ENCODE results near the gene KRT79.
A peak's percentile ranks its signal among the peaks of the same experiment; 100 is the strongest.
"Not testable (repeated sequence)": the region's sequence is repeated elsewhere in the genome, so short reads cannot be mapped to it uniquely, and the experiment has no call there.

Gene KRT79

DNA sequence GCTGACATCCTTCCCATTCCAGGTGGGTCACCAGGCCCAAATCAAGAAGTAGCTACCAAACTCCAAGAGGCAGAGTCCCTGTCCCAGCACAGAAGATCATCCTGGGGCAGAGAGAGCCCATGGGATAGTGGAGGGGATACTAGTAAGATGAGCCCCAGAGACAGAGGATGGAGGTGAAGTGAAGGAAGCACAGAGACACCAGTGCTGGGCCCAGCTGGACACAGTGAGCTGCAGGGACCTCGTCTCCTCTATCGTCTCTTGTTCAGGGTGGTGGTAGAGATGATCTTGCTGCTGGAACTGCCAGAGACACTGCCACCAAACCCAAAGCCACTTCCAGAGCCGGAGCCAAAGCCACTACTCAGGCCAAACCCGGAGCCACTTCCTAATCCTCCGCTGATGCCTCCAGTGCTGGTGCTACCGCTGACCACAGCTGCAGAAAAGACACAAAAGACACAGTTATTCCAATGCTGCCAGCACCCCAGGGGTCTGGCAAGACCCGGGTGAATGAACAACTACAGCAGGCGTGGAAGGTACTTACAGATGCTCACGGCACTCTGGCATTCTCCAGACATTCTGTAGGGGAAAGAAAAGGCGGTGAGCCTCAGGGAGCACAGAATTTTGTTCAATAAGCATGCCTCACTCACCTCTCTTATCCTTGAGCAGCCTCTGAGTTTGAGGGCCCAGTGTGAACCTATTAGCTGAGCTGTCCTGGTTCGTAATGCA is 27.1 kb downstream of the KRT79 start:
- no peak for DNase-seq (ENCODE audit: low read depth)

DNA sequence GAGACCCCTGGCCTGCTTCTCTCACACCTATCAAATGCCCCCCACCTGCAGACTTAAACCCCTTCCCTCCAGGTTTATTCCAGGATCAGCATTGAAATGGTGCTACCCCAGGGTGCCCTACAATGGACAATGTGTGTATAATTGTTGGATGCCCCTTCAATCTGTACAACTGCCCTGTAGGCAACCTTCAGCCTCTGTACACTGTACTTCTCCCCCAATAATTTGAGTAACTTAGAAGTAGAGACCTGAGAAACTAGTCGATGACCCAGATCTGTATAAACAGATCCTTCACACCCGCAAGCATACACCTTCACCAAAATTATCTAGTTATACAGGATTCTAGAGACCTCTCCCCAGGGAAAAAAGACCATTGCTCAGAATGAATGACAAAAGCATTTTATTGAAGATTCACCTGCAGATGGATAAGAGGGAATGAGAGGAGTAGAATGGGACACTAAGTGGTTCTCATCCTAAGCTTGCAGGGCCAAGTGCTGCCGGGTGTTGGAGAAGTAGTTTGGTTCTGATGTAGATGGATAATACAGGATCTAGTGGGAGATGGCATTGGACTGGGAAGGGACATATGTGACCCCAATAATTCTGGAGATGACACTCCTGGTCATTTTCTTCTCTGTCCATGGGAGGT is 27.8 kb downstream of the KRT79 start:
- DNase-seq (ENCODE audit: low read depth) = no peak

DNA sequence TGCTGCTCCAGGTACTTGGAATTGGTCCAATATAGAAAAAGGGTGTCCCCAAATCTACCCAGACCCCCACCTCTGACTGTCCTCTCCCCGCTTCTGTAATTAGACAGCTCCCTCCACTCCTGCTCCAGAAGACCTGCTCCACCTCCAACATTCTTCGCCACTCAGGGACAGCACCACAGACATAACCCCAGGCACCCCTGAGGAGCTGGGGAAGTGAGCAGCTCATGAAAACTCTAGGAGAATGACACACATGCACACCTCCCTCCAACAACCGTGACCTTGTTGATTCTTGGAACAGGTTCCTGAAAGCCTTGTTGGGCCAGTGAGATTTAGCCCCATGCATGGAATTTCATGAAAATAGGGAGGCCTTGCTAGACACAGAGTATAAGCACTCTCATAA is 28.4 kb downstream of the KRT79 start:
- no peak for DNase-seq (ENCODE audit: low read depth)

DNA sequence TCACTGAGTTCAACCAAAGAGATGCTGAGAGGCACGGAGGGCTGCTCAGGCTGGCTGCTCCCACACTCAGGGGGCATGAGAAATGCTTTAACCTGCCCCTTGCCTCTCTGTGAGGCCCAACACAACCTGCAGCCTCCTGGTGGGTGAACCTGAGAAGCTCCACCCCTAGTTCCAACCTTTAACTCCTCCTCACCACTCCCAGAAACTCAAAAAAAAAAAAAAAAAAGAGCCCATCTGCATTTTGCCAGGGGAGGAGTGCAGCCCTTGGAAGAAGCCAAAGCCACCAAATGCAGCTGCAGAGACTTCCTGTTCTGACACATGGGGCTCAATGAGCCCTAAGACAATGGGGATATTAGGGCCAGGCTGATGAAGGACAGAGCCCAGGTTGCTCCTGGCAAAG is 29.1 kb downstream of the KRT79 start:
- no peak for DNase-seq (ENCODE audit: low read depth)

DNA sequence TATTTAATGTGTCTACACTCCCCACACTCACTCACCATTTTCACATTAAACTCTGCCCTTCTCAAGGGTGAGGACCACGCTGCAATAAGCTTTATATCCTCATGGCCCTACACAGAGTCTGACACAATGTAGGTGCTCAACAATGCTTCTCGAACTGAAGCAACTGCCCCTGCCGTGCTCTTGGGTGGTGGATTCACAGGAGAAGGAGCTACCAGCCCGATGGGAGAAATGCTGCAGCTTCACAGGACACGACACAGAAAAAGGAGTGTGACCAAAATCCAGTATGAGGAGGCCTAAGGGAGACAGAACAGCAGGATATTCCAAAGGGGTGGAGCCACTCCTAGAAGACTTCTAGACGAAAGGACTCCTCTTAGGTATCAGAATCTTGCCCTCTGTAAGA is 31.7 kb downstream of the KRT79 start:
- DNase-seq (ENCODE audit: low read depth) = no peak

DNA sequence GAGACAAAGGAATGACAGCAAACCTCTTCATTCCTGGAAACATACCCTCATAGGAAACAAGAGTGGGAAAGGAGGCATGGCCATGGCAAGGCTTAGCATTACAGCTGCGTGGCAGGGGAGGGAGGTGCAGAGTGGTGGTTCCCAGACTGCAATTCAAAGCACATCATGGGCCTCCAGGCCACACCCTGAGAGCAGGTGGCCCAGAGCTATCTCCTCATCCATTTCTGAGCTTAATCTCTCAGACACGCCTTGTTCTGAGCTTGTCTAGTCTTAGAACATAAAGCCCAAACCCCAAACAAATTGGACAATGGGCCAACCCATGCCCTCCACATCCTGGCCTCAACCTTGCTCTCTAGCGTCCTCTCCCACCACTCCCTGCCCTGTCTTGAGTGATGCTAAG is 32.3 kb downstream of the KRT79 start:
- DNase-seq (ENCODE audit: low read depth) = no peak

DNA sequence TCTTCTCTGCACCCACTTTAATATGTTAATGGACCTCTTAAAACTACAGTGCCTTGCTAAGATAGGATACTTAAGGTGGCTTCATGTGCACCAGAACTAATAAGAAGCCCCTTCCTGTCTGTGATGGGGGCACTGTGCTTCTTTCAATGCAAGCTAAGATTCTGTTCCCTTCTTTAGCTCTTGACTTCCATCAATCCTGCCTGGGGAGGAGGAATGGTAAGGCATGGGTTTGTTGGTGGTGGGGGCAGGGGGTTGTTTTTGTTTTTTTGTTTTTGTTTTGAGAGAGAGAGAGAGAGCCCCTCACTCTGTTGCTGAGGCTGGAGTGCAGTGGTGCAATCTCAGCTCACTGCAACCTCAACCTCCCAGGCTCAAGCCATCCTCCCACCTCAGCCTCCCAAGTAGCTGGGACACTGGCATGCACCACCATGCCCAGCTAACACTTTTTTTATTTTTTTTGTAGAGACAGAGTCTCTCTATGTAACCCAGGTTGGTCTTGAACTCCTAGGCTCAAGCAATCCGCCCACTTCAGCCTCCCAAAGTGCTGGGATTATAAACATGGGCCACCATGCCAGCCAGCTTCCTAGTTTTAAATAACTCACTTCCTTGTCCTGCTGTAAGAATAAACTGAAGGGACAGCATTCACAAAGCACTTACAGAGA is 33.7 kb downstream of the KRT79 start:
- DNase-seq (ENCODE audit: low read depth) = no peak

DNA sequence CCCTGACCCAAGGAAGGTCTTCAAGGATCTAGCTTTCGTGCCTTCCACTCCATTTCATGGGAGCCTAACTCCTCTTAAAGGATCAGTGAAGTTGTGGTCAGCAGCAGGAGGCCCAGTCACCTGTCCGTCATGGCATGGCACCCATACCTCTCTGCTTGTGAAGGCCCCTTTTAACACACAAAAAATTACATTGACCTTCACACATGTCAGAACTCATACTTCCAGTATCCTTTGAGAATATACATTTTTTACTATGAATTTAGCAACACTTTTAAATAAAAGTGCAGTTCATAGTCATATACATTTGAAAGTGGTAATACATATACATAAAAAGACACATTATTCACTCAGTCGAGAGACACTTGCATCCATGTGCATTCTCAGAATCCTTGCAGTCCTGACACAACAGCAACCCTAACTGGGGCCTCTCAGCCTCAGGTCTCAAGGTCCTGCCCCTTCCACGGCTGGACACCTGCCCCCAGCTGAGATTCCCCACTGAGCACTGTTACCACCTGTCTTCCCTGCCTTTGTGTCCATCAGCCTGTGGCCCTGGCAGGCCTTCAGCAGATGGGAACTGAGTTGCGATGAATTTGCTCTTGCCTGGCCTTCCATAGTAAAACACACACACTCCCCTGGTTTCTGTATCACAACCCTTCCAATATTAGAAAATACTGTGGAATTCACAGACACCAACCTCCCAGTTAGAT is 34.5 kb downstream of the KRT79 start:
- no peak for DNase-seq (ENCODE audit: low read depth)

DNA sequence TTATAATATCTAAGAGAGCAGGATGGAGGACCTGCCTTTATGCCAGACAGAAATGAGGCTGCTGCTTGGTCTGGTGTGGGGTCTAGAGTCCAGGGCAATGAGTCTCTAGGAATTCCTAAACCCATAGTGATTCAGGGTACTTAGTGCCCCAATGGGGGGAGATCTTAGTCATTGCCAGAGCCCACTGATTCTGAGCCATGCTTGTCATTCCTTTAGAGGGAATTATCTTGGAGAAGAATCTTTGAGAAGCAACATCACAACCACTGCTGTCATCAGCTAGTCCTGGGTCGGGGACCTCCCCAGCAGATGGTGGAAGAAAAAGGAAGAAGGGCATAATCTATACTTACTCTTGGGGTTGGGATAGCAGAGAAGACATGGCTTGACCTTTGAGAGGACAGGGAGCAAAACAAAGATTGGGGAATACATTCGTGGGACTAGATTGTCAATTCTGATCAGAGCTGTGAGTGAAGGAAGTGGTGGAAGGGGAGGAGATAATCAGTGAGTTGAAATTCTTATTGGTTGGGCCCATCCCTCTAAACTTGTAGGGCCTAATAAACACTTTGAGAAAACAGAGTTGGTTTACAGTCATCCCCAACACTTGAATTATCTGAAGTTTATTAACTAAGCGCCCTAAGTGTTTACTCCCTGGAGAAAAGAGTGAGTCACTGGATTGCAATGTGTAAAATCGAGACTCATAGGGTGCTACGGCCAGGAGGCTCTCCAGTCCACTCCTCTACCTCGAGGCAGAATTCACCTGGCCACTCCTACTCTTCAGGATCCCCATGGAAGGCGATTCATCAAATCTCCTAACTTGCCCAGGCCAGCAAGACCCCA is 35.2 kb downstream of the KRT79 start:
- no peak for DNase-seq (ENCODE audit: low read depth)

DNA sequence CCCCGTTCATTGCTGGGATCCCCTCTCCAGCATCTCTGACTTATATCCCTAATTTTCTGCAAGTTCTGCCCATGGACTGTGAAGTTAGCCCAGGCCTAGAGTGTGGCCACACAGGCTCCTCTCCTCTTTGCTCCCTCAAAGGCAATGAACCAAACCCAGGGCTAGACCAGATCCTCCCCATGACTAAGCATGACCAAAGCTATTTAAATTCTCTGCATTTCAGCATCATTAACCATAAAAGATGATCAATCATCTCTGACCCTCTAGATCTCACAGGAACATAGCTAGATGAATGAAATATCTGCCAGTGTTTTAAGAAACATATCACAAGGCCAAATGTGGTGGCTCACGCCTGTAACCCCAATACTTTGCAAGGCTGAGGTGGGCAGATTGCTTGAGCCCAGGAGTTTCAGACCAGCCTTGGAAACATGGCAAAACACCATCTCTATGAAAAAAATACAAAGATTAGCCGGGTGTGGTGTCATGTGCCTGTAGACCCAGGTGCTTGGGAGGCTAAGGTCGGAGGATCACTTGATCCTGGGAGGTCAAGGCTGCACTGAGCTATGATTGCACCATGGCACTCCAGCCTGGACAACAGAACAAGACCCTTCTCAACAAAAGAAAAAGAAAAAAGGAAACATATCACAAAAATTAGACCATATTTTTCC is 36.0 kb downstream of the KRT79 start:
- DNase-seq (ENCODE audit: low read depth) = no peak

DNA sequence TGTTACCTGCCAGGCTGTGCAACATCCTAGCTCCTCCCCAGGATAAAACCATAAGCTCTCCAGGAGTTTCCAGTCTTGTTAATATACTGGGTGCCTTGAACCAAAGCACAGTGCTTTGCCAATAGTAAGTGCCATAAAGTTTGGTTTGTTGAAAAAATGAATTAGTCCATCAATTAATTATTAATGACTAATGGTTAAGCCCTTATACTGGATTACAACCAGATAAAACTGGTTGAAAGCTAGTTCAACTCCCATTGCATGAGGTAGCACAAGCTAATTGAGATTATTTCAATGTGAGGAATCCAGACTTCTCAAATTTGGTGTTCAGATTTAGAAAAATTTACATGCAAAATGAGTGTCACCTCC is 36.6 kb downstream of the KRT79 start:
- no peak for DNase-seq (ENCODE audit: low read depth)

DNA sequence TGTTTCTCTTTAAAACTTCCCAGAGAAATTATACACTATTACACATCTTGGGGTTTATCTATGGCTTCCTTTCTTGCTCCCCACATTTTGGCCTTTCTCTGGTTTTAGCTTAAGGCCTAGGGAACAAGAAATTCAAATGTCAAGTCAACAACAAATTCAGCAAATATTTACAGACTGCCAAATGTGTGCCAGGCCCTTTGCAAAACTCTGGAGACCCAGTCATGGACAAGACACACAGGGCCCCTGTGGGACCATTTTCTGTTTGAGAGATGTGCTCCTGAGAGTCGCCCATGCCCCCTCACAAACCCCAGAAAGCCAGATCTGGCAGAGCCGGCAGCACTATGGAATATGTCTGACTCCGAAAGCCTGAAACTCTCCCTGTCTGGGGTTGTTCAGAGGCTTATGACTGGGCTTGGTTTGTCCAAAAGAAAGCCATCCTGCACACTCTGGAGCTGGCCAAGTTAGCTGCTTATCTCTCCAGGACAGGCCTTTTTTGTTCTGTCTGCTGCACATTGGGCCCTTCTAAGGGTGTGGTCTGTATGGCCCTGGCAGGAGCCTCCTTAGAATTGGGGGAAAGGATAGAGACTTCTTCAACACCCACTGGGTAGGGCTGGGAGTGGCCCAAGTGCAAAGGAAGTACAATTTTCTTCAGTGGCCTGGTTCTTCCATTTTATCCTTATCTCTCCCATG is 37.1 kb downstream of the KRT79 start:
- peak; percentile 65 for DNase-seq (ENCODE audit: low read depth)

DNA sequence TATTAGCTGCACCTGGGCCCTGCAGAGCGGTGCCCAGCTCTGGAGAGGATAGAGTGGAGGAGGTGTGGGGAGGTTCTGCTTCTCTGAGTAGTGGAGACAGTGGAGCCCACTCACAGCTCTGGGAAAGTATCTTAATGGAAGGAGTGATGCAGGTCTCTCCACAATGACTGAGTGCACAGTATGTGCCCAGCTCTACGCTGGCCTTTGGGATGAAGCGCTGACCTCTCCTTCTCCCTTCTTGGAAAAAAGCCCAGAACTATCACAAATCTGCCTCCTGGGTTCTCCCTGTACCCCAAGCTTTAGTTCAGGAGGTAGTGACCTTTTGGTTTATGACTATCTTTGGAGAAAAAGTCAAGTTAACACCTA is 37.7 kb downstream of the KRT79 start:
- no peak for DNase-seq (ENCODE audit: low read depth)

DNA sequence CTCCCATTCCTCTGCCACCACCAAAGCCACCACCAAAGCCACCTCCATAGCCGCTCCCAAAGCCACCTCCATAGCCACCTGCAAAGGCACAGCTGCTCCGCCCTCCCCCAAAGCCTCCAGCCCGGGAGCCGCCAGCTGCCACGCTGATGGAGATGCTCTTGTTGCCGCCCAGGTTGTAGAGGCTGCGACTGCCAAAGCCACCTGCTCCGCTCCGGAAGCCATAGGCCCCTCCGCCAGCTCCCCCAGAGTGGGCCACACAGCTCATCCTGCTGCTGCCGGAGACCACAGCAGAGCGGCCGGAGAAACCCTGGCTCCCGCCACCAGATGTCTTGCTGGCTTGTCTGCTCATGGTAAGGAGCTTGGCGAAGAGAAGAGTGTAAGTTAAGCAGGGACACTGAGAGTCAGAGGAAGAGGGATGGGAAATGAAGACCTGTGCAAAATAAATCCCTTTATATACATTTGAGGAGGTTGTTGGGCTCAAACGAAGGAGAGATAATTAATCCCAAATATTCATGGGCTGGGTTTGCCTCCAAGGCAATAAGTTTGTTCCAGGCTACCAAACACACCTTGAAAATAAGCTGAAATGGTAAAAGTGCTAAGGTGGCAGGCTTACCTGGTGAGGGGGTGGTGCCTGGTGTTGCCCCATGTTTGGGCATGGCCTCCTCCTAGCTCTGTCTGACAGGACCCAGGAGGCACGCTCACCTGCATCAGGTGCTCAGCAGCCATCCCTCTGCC is 38.2 kb downstream of the KRT79 start, which contains the start of gene KRT3:
Gene KRT3, minus strand, starts transcription at position 424 of the 735 bp plus-strand sequence. Its CDS starts 75 bp downstream, at position 349.
- DNase-seq (ENCODE audit: low read depth) = no peak

DNA sequence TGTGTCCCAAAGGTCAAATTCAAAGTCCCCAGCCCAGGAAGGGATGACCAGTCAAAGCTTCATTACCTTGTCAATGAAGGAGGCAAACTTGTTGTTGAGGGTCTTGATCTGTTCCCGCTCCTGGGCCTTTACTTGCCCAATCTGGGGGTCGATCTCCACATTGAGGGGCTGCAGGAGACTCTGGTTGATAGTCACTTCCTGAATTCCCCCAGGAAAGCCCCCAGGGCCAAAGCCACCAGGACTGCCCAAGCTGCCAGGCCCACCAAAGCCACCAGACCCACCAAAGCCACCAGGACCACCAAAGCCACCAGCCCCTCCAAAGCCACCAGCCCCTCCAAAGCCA is 38.8 kb downstream of the KRT79 start:
- not testable (repeated sequence) for DNase-seq (ENCODE audit: low read depth)

DNA sequence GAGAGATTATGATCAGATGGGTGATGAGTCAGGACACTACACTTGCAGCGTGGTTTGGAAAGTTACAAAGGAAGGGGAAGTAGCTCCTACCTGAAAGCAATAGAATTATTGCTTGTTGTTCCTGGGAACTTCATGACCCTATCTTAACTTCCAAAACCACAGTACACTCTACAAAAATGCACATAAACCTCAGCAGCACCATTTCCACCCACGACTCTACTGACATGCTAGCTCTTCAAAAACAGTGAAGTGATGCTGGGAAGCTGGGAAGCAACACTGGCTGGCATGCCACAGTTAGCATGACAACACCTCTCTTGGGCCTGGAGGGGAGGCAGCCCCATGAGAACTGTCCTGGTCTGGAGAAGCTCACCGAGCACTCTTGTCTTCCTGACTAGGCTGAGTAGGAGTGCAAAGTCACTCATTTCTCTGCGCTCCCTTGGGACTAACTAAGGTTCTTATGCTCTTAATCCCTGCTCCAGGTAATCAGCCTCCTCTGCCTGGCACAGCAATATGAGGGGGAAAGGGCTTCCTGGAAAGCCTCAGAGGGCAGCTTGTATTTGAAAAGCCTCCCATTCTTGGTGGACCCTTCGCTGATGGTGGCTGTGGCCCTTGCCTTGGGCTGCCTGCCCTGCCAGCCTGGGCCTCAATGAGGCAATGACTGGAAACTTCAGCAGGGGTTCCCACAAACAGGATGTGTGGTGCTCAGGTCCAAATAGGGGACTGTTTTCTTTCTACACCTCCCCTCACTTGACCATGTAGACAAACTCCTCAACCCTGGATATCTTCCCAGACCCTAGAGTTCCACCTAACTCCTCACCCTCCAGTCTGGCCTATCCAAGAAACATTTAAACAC is 39.4 kb downstream of the KRT79 start:
- DNase-seq (ENCODE audit: low read depth) = no peak

DNA sequence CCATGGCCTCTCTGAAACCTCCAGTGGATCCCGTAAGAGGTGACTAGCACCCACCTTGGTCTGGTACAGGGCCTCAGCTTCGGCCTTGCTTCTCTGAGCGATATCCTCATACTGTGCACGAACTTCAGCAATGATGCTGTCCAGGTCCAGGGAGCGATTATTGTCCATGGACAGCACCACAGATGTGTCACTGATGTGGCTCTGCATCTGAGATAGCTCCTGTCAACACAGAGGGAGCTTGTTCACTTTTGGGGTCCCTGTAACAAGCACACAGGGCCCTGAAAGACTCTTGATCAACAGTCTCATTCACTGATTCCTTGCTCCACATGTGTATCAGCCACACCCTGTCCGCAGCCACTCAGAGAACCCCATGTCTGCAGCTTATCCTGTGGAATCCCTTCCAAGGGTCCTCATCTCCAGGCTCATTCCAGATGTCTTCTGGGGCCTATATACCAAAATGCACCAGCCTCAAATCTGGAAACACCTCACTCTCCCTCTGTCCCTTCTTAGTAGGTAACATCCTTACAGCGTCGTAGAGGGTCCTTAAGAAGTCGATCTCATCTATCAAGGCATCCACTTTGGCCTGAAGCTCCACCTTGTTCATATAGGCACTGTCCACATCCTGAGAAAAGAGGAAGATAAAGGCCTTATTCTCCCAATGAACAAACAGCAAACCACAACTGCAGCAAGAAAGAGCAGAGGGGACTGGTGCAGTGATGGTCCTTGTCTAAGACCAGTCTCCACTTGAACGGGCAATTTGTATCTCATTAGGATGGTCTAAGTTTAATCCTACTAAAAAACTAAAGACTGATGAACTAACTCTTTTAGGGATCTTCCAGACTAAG is 41.7 kb downstream of the KRT79 start:
- DNase-seq (ENCODE audit: low read depth) = no peak
